CD4-positive, alpha-beta T cell (primary cell): ENCODE results near the gene ADGRV1. TPM values are rescaled to one million over a fixed set of nuclear protein-coding genes. Genes with fewer than 3 reads are reported as not detected.
"Not testable (repeated sequence)": the region's sequence is repeated elsewhere in the genome, so short reads cannot be mapped to it uniquely, and the experiment has no call there.

Experiments
- ATAC-seq: fragments of 200-7000 bp; cut with Tn5 transposase; one replicate; pipeline ENCODE4 v1.10.0; 2022; ENCODE audit warnings: mild to moderate bottlenecking; ENCODE audit not compliant: poor library complexity
- CTCF ChIA-PET: fragments of 350-600 bp; sonication (Branson Sonifier 250); formaldehyde crosslinking; loops from one replicate; lab custom pipeline; 2021; ENCODE audit warnings: antibody characterized with exemption, inconsistent platforms; lab: Charles Lee
- POLR2A ChIA-PET: fragments of 350-600 bp; sonication (Branson Sonifier 250); formaldehyde crosslinking; loops from one replicate; lab custom pipeline; 2021; ENCODE audit warnings: antibody characterized with exemption, inconsistent platforms; lab: Charles Lee
- DNase-seq, 14 experiments: peaks; one replicate each; pipeline ENCODE4 v3.0.0-alpha.2; 2013 to 2020; ENCODE audit warnings: mixed read lengths in 2 of 14
- H3K27ac ChIP-seq, 2 donors: one replicate each; pipeline versions ENCODE4 v1.5.1 to v1.7.0; 2013; ENCODE audit warnings: low read length in 2 of 2, low read depth in 1 of 2, mild to moderate bottlenecking in 1 of 2
- H3K27me3 ChIP-seq, 2 experiments: 1 replicate in 1 of 2; 2 replicates in 1 of 2; pipeline versions ENCODE4 v1.6.1 to v1.7.0; 2013; ENCODE audit warnings: low read length in 2 of 2, control low read depth in 1 of 2, mild to moderate bottlenecking in 1 of 2, moderate library complexity in 1 of 2; ENCODE audit not compliant: insufficient read depth in 2 of 2, control insufficient read depth in 1 of 2
- H3K36me3 ChIP-seq: one replicate; pipeline ENCODE4 v1.6.1; 2013; ENCODE audit warnings: low read length, control low read depth; ENCODE audit not compliant: insufficient read depth
- H3K4me1 ChIP-seq: one replicate; pipeline ENCODE4 v1.6.1; 2013; ENCODE audit warnings: low read length, control low read depth; ENCODE audit not compliant: insufficient read depth
- H3K4me3 ChIP-seq: one replicate; pipeline ENCODE4 v1.5.1; 2013; ENCODE audit warnings: mild to moderate bottlenecking, low read length, moderate library complexity
- H3K9me3 ChIP-seq, 2 experiments: 1 replicate in 1 of 2; 2 replicates in 1 of 2; pipeline versions ENCODE4 v1.6.1 to v1.7.0; 2013; ENCODE audit warnings: low read length in 2 of 2, mild to moderate bottlenecking in 2 of 2, control low read depth in 1 of 2, moderate library complexity in 1 of 2; ENCODE audit not compliant: control insufficient read depth in 1 of 2, insufficient read depth in 1 of 2
- H3K27ac Mint-ChIP-seq: one replicate; pipeline ENCODE4 v1.8.0; 2020; ENCODE audit warnings: mixed read lengths
- H3K27me3 Mint-ChIP-seq: one replicate; pipeline ENCODE4 v1.8.0; 2021; ENCODE audit warnings: mixed read lengths
- H3K36me3 Mint-ChIP-seq: one replicate; pipeline ENCODE4 v1.8.0; 2021; ENCODE audit warnings: low read depth, mixed read lengths
- H3K4me1 Mint-ChIP-seq: one replicate; pipeline ENCODE4 v1.8.0; 2021; ENCODE audit warnings: low read depth, mixed read lengths
- H3K4me3 Mint-ChIP-seq: one replicate; pipeline ENCODE4 v1.8.0; 2020; ENCODE audit warnings: mild to moderate bottlenecking, mixed read lengths
- H3K9me3 Mint-ChIP-seq: one replicate; pipeline ENCODE4 v1.8.0; 2020; ENCODE audit warnings: mixed read lengths
- CTCF ChIP-seq: fragments of 200-600 bp; IDR thresholded peaks from one replicate; pipeline ENCODE4 v1.8.0; 2022; ENCODE audit warnings: antibody characterized with exemption, mild to moderate bottlenecking
- intact Hi-C, 2 experiments: fragments of 100-400 bp; cut with DNase I in 1 of 2; cut with micrococcal nuclease in 1 of 2; formaldehyde crosslinking; loops; one replicate each; pipeline versions ENCODE4 v1.15.1 to v1.9.0; 2023 to 2025; cut with DNase I, micrococcal nuclease
- total RNA-seq, 174 experiments: library from RNA in 2 of 174; stranded (reverse) in 2 of 174; gene quantifications; one replicate each; pipeline ENCODE4 v1.2.3 and lab custom pipeline; 2021 to 2026

Gene ADGRV1
- total RNA-seq, 2 experiments from 2014 or later = 0.81 to 1.2 TPM

- Mint-ChIP-seq H3K4me1 (no peaks in the 10 kb centered on the region), H3K36me3 (no peaks in the 10 kb centered on the region), H3K27ac (no peak overlapping the region), H3K4me3 (no peak overlapping the region), H3K9me3 (no peaks in the 10 kb centered on the region), H3K27me3 (peaks cover 24% of the 10 kb centered on the region)
- DNase-seq = peak in 3 of 14 experiments; percentile 2 to 44 (median 30)
- ATAC-seq = no peak
- ChIA-PET CTCF (no interaction called here), POLR2A (no interaction called here)
- H3K27me3 ChIP-seq = no peaks in the 10 kb centered on the region
- H3K4me3 ChIP-seq = no peak overlapping the region
- TF ChIP-seq CTCF = no peak
- no peaks in the 10 kb centered on the region for H3K9me3 ChIP-seq
- no peaks in the 10 kb centered on the region for H3K36me3 ChIP-seq
- no peak overlapping the region for H3K27ac ChIP-seq
- intact Hi-C loops = no loop called here
- no peaks in the 10 kb centered on the region for H3K4me1 ChIP-seq
These were observed 500.8 kb downstream of the ADGRV1 start for GRCh38 chr5:91059409-91059808.

GRCh38 chr5:91061094-91061493 is 502.5 kb downstream of the ADGRV1 start:
- no peaks in the 10 kb centered on the region for H3K36me3 Mint-ChIP-seq
- H3K9me3 Mint-ChIP-seq = no peaks in the 10 kb centered on the region
- H3K4me3 ChIP-seq = no peak overlapping the region
- H3K4me1 ChIP-seq = no peaks in the 10 kb centered on the region
- no peaks in the 10 kb centered on the region for H3K36me3 ChIP-seq
- H3K4me1 Mint-ChIP-seq = no peaks in the 10 kb centered on the region
- intact Hi-C loops = no loop called here
- peaks cover 24% of the 10 kb centered on the region for H3K27me3 Mint-ChIP-seq
- no peak overlapping the region for H3K27ac ChIP-seq
- no peak for TF ChIP-seq CTCF
- no peak overlapping the region for H3K27ac Mint-ChIP-seq
- DNase-seq = no peak
- ATAC-seq = no peak
- H3K27me3 ChIP-seq = no peaks in the 10 kb centered on the region
- H3K9me3 ChIP-seq = no peaks in the 10 kb centered on the region
- no peak overlapping the region for H3K4me3 Mint-ChIP-seq
- POLR2A ChIA-PET = no interaction called here
- CTCF ChIA-PET = no interaction called here

- H3K4me3 ChIP-seq = no peak overlapping the region
- Mint-ChIP-seq H3K27ac (no peak overlapping the region), H3K36me3 (no peaks in the 10 kb centered on the region), H3K9me3 (no peaks in the 10 kb centered on the region), H3K4me1 (no peaks in the 10 kb centered on the region), H3K27me3 (peaks cover 28% of the 10 kb centered on the region), H3K4me3 (no peak overlapping the region)
- TF ChIP-seq CTCF = no peak
- ATAC-seq = no peak
- H3K27ac ChIP-seq = no peak overlapping the region
- intact Hi-C loops = no loop called here
- POLR2A ChIA-PET = no interaction called here
- DNase-seq = no peak
- H3K4me1 ChIP-seq = no peaks in the 10 kb centered on the region
- CTCF ChIA-PET = no interaction called here
- no peaks in the 10 kb centered on the region for H3K9me3 ChIP-seq
- no peaks in the 10 kb centered on the region for H3K27me3 ChIP-seq
- H3K36me3 ChIP-seq = no peaks in the 10 kb centered on the region
These were observed 503.5 kb downstream of the ADGRV1 start for GRCh38 chr5:91061946-91062562.

- H3K27me3 ChIP-seq, DNase-seq, H3K27ac ChIP-seq, ATAC-seq, H3K9me3 Mint-ChIP-seq, H3K4me3 Mint-ChIP-seq, CTCF ChIA-PET, intact Hi-C loops, H3K36me3 ChIP-seq, H3K4me1 ChIP-seq, H3K27ac Mint-ChIP-seq, H3K36me3 Mint-ChIP-seq, H3K4me3 ChIP-seq, H3K9me3 ChIP-seq, H3K4me1 Mint-ChIP-seq, POLR2A ChIA-PET: not testable (repeated sequence)
- peaks cover 24% of the 10 kb centered on the region for H3K27me3 Mint-ChIP-seq
These were observed 504.6 kb downstream of the ADGRV1 start for GRCh38 chr5:91063098-91063690.
